ENCODE results near the gene SPDYE2B.
"Not testable (repeated sequence)": the region's sequence is repeated elsewhere in the genome, so short reads cannot be mapped to it uniquely, and the experiment has no call there.

Gene SPDYE2B

DNA sequence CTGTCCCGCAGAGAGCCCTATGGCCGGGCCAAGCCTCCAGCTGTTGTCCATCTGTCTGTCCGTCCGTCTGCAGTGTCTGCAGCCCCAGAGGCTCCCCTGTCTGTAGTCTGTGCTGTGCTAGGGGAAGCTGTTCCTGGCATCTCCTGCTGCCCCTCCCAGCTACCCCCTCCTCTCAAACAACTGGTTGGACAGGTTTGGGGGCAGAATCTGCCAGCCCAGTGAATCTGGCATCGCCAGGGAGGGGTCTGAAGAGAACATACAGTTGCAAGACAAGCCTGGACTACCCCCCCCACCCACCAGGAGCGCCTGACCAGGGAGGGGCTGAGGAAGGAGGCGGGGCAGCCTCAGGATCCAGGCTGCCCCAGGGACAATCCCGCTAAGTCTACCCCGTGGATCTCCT, 7.4 kb upstream of the SPDYE2B start, which contains the start of gene UPK3BL1:
UPK3BL1 (minus strand) TSS at position 101 of the 400 bp plus-strand sequence; CDS start at position 51, 50 bp downstream.
- not testable (repeated sequence) for DNase-seq

DNA sequence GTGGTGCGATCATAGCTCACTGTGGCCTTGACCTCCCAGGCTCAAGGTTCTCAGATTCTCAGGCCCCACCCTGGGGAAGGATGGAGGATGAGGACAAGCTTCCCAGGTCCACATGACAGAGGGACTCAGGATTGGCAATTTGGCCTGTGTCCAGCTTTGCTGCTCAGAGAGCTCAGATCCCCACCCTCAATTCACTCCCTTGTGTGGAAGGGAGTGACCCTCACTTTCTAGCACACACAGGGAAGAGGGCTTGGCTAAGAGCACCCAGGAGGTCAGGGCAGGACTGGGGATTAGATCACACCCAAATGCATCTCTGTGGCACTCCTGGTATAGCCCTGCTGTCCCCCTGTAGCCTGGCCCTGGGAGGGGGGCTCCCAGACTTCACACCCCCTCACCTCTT, 6.7 kb upstream of the SPDYE2B start:
- not testable (repeated sequence) for DNase-seq

DNA sequence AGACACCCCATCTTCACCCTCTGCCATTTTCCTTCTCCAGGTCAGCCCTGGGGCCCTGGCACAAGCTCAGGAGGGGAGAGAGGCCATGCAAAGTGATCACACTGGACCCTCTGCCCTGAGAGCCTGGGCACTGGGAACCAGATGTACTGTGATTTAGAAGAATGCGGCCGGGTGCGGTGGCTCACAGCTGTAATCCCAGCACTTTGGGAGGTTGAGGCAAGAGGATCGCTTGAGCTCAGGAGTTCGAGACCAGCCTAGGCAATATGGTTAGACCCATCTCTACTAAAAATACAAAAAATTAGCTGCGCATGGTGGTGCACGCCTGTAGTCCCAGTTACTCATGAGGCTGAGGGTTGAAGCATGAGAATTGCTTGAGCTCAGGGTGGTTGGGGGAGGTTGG, 2.3 kb upstream of the SPDYE2B start:
- DNase-seq, result not testable (repeated sequence)

DNA sequence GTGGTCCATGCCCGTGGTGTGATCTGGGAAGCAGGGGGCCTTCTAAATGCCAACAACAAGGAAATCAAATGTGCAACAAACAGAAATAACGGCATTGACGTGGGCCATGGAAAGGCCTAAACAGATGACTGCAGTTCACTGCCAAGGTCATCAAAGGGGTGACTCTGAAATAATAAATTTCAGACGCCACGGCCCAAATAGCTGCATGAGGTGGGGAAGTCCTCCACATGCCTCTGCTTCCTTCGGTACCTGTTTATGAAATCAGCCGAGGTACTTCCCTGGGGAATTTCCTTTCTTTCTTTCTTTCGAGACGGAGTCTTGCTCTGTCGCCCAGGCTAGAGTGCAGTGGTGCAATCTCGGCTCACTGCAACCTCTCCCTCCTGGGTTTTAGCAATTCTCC, 14.6 kb downstream of the SPDYE2B start:
- not testable (repeated sequence) for DNase-seq

DNA sequence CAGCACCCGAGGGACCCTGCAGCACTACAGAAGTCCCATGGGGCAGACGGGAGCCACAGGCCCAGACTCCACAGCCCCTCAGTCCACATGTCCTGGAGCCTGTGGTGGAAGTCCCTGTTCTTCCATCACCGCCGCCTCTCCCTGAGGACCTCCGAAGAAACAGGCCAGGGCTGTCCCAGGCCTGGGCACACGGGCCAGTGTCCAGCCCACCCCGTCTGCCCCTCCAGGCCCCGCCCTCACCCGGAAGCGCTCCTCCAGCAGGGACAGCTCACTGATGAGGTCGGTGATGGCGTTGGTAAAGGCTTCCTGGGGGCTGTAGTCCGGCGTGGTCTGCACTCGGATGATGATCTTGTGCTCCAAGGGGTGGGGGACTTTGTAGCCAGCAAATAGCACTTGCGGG, 16.7 kb downstream of the SPDYE2B start:
- DNase-seq, result not testable (repeated sequence)

DNA sequence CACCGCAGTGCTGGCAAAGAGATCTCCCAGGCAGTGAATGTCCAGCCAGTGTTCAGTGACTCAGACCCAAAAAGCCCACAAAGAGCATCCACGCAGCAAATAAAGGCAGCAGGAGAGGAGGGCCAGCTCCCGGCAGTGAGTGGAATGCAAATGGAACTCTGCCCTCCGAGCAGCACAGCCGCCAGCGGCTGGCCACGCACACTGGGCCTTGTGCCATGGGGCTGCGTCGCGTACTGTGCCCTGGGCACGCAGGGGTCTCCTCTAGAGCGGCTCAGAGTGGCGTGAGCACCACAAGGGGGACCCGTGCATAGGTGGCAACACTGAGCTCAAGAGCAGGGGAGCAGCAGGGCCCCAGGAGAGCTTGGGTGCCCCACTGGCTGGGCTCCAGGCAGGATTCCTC, 17.4 kb downstream of the SPDYE2B start:
- not testable (repeated sequence) for DNase-seq

DNA sequence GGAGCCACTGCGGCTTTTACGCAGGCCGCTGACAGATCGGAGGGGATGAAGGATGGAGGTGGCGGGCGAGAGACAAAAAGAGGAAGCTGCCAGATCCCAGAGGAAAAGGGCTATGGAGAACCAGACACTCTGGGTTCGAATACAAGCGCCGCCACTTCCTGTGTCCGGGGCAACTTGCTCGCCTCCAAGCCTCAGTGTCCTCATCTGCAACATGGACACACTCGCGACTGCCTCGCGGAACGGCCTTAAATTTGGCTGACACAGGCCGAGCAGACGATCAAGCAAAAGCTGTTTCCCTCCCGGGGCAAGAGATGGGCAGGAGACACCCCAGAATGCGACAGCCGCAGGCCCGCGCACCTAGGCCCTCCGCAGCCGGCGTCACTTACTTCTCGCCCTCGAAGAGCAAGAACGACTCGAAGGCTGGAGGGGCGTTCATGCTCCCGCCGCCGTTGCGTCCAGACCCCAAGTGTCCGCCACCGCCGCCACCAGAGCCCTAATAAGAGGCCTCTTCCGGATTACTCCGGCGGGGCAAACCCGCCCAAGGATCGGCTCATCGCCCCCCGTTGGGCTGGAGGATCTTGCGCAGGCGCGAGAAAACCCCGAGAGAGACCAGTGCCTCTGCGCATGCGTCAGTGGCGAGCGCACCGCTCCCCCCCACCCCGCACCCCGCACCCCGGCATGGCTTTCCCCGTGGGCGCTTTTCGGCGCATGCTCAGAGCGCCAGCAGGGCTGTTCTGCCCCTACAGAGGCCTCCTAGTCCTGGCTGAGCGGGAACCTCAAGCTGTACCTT, 21.2 kb downstream of the SPDYE2B start, which contains the start of gene POLR2J2:
POLR2J2 (minus strand) TSS at position 498 of the 790 bp plus-strand sequence; CDS start at position 436, 62 bp downstream.
- DNase-seq, result not testable (repeated sequence)

DNA sequence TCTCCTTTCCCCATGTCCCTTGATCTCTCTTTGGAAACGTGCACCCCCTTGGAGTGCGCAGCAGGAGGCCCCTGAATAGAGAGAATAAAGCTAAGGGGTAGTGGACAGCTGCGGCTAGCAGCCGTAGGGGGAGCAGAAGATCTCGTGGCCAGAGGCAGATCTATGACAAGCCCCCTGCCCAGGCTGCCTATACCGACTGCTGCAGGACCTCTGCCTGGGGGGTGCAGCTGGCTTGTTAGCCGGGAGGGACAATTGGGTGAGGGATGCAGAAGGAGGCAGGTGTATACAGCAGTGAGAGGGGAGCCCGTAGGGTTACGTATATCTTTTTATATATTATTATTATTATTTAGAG, 21.8 kb downstream of the SPDYE2B start:
- DNase-seq, result not testable (repeated sequence)

DNA sequence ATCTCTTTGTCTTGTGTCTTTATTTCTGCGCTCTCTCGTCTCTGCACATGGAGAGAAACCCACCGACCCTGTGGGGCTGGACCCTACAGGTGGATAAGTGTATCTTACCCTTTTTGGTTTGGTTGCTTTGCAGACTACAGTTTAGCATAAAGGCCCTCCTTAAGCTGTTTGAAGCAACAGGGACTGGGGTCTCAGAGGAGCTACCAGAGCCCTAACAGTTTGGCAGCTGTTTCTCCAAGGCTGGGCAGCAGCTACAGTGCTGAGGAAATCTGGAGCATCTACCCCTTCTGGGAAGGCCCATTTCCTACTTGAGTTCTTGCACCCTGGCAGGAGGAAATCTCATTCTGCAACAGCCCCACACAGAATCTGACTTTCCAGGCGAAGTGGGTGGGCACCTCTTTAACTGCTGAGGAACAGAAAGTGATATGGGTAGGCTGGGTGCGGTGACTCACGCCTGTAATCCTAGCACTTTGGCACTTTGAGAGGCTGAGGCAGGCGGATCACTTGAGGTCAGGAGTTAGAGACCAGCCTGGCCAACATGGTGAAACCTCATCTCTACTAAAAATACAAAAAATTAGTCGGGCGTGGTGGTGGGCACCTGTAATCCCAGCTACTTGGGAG, 23.4 kb downstream of the SPDYE2B start:
- not testable (repeated sequence) for DNase-seq

DNA sequence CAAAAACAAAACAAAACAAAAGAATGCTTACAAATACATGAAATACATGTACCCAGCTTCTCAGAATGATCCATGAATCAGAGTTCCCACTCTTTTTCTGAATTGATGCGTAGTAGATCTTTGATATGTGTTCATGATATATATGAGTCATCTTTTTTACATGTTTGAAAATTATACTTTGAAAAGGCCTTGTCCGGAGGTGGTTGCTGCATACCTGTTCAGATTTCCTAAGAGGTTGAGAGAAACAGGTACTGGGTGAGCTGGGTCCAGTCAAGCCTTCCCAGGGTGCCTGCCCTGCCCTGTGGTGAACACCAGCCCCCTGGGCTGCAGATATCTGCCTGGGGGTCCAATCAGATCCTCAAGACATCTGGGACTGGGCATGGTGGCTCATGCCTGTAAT, 25.4 kb downstream of the SPDYE2B start:
- not testable (repeated sequence) for DNase-seq

DNA sequence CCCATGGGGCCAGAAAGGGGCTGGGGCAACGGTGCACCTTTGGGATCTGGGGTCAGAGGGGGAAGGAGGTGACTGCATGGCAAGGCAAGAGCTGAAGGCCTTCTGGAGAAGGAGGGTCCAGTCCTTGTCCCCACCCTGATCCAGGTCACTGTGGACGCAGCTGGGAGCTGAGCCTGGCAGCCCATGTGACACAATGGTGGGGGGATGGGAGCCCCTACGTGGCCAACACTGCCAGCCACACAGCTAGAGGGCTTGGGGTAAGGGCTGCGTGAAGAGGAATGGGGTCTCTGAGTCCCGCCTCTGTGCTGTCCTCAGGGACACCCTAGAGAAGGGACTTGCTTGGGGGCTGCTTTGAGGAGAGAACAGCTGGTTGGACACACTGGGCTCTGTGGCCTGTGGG, 30.7 kb downstream of the SPDYE2B start:
- not testable (repeated sequence) for DNase-seq

DNA sequence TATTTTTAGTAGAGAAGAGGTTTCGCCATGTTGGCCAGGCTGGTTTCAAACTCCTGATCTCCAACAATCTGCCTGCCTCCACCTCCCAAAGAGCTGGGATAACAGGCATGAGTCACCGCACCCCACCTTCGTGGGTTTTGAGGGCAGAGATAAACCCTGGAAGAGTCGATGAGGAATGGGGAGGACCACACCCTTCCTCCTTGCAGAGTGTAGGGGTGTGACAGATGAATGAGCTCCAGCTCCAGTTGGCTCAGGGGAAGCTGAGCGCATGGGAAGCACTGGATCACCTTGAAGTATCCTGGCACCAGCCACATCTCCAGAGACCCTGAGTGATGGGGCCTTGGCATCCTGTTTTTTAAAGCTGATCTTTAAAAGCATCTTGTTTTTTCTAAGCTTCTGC, 32.4 kb downstream of the SPDYE2B start:
- not testable (repeated sequence) for DNase-seq

DNA sequence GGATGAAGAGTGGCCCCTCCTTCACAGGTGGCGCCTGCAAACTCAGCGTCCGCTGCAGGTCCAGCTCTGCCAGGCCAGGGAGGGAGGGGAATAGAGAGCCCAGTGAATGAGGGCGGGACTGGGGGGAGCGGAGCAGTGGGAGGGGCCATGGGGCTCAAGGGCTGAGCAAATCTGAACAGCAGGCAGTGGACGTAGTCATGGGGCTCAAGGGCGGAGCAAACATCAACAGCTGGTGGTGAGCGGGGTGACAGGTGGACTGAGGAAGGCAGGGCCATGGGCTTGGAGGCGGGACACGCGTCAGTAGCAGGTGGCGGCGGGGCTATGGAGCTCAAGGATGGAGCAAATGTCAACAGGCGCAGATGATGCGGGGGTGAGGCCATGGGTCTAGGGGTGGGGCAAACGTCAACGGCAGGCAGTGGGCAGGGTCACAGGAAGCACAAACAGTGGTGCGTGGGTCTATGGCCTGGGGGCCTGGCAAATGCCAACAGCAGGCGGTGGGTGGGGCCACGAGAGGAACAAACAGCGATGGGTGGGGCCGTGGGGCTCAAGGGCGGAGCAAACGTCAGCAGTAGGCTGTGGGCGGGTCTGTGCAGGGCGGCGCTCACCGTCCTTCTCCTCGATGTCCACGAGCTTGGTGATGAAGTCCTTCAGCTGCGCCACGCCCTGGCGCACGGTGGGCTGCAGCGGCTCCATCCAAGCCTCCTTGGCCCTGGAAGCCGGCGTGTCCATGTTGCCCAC, 38.3 kb downstream of the SPDYE2B start:
- DNase-seq, result not testable (repeated sequence)

DNA sequence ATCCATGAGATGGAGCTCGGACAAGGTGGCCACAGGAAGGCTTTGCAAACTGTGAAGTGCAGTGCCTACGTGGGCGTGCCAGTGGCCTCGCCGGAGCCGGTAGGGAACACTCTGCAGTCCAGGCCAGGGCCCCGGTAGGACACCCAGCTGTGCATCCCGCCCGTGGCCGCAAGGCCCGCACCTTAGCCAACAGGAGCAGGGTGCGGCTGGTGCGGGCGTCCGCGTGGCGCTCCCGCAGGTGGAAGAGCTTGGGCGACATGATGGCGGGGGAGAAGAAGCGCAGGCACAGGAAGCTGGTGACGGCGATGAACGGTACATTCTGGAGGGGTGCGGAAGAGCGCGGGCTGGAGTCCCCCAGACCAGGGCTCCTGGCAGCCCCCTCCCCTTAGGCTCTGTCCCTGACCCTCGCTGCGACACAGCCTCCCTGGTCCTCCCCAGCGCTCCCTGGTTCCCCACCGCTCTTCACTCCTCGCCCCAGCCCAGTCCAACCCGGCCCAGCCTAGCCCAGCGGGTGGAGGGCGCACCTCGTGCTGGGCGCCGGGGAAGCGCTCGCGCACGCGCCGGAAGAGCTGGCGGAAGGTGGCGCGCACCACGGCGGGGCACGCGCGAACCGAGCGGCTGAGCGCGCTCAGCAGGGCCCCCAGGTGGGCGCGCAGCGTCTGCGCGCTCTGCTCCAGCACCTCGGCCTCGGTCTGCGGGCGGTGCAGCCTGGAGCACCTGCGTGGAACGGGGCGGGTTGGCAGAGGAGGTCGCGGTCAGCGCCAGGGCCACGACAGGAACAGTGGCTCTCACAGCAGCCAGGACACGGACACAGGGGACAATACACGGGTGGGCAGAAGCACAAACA, 39.5 kb downstream of the SPDYE2B start:
- not testable (repeated sequence) for DNase-seq

DNA sequence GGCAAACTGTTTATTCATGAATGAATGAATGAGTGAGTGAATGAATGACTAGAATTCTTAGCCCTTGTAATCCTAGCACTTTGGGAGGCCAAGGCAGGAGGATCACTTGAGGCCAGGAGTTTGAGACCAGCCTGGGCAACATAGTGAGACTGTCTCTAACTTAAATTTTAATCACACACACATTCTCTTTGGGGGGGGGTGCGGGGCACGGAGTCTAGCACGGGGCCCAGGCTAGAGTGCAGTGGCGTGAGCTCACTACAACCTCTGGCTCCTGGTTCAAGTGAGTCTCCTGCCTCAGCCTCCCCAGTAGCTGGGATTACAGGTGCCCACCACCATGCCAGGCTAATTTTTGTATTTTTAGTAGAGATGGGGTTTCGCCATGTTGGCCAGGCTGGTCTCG, 40.5 kb downstream of the SPDYE2B start:
- not testable (repeated sequence) for DNase-seq

DNA sequence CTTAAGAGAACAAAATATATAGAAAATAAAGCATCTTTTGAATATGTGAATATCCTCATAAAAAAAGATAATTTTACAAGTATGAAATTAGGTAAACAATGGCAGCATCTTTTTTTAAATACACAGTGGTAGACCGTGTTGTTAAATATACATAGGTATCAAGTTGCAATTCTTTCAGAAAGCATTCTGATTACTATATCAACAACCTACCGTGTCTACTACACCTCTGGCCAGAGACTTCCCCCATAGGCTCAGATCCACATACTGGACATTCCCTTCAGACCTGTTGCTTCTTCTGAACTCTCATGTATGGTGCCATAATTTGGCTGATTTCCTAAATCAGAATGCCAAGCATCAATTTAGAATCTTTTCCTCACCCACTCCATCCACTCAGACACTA, 43.9 kb downstream of the SPDYE2B start:
- not testable (repeated sequence) for DNase-seq

DNA sequence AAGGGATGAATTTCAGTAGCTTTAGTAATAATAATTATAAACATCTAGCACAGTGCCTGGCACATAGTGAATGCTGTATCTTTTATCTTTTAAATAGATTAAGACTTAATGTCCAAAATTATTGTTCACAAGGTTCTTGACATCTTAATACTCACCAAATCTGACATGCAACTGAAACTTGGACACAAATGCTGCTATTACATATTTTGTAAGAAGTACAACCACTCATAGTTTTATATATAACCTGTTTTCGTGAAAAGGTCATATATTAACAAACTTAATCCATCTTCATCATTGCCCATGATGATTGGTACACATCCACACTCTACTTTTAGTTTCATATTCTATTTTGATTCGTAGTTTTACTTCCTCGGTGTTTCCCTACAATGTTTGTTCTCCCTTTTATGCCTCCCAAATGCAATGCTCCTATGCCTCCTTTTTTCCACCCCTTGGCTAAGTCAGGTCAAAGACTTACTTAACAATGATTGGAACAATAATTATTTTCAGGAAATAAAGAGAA, 45.0 kb downstream of the SPDYE2B start:
- DNase-seq, result not testable (repeated sequence)

DNA sequence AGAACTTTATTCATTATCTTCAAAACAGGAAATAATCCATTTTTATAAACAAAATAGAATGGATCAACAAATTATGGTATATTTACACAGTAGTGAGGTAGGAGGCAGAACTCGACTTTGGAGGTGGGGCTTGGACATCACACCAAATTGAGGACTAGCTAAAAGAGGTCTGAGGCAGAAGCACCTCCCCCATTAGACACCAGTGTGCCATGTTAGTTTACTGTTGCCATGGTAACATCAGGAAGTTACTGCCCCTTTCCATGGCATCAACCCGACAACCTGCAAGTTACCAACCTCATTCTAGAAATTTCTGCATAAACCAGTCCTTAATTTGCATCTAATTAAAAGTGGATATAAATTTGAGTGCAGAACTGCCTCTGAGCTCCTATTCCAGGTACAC, 45.9 kb downstream of the SPDYE2B start:
- not testable (repeated sequence) for DNase-seq

DNA sequence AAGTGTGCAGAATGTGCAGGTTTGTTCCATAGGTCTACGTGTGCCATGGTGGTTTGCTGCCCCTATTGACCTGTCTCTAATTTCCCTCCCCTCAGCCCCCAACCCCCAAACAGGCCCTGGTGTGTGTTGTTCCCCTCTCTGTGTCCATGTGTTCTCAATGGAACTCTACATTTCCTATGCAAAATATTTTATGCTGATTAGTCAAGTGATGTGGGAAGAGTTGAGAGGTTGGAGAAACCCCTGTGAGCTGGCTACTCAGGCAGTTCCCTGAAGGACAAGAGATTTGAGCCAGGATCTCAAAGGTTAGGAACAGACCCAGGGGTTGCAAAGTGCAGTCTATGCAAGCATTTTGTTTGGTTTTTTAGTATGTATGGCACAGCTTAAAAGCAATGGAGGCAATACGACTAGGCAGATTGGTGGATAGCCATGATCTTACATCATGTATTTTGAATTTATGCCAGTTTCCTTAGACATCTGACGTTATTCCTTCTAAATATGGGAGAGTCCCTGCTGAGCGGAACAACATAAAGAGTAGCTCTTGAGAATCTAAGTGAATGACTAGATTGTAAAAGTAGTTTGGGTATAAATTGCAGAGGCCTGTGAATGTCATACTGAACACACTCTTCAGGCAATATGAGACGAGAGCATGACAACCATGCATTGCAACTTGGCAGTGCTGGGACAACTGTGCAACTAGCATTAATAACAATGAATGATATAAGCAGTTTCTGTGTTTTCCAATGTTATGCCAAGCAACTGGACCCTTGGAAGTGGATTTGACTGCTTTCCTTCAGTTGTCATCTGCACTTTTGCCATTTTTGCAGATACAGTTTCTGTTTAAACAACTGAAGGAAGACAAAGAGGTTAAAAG, 47.8 kb downstream of the SPDYE2B start:
- DNase-seq, result not testable (repeated sequence)
